CD4-positive, alpha-beta T cell treated with Interleukin-10 for 1 hour (primary cell): ENCODE results near the gene ABCA8.

Experiments used
- DNase-seq: peaks from one replicate; pipeline ENCODE4 v3.0.0-alpha.2; 2020

The ABCA8 gene

DNA sequence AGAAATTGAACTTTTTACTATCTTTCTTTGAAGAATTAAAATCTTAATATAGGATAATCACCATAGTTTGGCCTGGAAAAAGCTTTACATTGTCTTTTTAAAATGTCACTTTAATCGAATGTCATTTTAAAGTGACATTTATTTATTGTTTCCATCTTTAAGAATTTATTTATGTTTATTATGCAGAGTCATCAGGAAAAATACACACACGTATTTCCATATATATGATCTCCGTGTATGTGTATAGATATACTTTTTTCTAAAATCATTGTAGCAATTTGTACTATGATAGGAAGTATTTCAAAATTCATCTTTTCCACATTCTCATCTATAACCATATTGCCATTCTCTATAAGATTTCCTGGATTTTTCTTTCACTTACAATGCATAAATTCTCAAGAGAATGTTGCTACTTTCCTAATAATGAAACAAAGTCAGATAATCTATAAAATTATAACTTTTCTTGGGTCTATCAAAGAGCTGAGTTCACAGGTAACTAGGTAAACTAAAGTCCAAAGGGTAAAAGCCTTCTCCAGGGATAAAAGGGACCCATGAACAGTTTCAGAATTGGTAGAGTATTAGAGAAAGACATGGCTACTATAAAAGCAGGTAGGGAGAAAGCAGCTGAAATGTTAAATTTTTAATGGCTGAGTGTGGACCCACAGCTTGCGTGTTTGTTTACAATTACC is 11.9 kb downstream of the ABCA8 start:
- DNase-seq = no peak

GRCh38 chr17:68942389-68942788 is 12.8 kb downstream of the ABCA8 start:
- no peak for DNase-seq

GRCh38 chr17:68941761-68942160 is 13.4 kb downstream of the ABCA8 start:
- no peak for DNase-seq

DNA sequence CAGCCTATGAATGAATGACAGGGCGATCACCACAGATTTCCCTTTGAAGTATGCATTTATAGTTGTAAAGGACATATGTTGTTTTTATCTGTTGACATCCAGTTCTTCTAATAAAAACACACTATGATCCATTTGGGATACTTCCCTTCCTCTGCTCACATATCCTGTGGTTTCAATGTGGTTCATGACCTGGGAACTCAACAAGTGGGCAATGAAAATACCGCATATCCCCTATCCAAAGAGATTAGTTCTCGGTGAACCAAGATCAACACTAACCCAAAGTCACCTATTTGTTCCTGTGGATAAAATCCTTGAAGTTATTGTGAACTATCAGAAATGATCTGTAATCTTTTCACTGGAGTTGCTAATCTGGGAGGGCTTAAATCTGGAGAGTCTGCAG is 16.0 kb downstream of the ABCA8 start:
- DNase-seq = no peak

GRCh38 chr17:68937890-68938514 is 17.2 kb downstream of the ABCA8 start:
- no peak for DNase-seq

DNA sequence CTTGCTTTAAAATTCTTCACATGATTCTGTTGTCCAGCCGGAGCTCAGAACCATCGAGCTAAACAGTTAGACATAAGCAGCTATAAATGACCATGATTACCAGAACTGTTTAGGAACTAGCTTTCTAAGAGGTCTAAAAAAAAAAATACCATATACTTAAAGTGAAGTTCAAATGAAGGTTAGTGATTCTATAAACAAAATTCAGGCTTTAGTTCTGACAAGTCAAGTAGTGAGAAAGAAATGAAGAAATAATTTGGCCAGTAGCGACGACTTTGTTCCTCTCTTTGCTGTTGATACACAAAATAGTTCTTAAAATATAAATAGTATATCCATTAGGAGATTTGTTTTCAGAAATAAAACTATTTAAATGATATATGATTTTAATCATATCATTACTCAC is 27.7 kb downstream of the ABCA8 start:
- DNase-seq = no peak

DNA sequence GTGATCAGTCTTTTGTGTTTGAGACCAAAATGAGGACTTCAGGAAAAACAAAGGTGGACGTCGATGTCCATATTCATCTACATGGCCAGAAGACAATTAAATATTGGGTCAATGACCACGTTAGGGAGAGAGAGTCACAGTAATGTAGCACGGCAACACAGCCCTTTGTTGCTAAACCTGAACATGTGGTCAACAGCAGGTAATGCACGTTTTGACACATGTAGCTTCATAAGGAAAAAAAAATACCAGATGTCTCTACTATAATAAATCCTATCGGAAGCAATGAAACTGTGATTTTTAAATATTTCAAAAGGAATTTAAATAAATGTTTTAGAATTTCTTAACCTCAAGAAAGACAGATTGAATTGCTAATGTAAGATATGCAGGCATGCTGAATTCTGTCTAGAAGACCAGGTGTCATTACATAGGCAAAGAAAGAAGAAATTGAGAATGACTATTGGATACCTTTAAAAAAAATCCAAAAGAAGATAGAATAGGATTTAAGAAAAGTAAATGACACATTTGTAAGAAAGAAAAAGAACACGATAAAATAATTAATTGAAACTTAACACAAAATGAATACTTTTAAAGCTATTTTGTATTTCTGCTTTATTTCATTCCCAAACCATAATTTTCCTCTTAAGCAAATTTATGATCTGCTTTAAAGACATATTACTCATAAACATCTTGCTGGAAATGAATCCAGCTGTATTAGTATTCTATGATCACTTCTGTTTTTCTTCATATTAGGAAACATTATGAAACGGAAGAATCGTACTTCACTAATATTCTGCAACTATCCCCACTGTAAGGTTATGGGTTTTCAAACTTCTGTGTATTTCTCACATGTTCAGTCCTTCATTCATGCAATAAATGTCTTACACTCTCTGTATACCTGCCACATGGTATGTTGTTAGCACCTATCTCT is 30.1 kb downstream of the ABCA8 start:
- no peak for DNase-seq

DNA sequence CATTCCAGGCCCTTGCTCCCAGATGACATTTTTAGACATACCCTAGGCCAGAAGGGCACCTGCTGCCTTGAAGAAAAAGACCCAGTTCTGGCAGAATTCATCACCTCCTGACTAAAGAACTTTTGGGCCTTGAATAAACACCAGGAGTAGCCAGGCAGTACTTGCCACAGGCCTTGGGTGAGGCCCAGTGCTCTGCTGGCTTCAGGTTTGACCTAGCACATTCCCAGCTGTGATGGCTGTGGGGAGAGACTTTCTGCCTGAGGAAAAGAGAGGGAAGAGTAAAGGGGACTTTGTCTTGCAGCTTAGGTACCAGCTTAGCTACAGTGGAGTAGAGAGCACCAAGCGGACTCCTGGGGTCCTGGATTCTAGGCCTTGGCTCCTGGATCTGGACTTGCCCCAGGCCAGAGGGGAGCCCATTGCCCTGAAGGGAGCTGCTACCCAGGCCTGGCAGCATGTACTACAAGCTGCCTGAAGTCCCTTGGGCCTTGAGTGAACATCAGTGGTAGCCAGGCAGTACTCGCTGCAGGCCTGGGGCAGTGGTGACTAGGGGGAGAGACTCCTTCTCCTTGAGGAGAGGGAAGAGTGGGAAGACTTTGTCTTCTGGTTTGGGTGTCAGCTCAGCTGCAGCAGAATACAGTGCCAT is 44.3 kb downstream of the ABCA8 start:
- DNase-seq = no peak

- DNase-seq = no peak
Observed at GRCh38 chr17:68910251-68910705, 44.9 kb downstream of the ABCA8 start.

- no peak for DNase-seq
Observed at GRCh38 chr17:68909066-68909465, 46.1 kb downstream of the ABCA8 start.

DNA sequence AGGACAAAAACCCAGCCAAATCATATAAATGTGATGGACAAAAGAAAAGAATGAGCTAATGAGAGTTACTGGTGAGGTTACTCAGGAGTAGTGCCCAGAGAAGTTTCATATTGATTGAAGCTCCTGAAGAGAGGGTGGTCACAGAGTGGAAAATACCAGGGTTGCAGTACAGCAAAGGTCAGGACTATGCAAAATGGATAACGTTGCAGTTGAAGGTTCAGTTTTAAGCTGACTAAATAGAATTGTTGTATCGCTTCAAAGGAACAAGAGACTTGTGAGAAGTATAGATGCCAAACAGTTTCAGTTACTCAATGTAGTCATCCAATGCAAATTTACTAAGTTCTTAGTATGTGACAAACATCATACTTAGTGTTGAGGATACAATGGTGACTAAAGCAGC is 47.1 kb downstream of the ABCA8 start:
- no peak for DNase-seq

DNA sequence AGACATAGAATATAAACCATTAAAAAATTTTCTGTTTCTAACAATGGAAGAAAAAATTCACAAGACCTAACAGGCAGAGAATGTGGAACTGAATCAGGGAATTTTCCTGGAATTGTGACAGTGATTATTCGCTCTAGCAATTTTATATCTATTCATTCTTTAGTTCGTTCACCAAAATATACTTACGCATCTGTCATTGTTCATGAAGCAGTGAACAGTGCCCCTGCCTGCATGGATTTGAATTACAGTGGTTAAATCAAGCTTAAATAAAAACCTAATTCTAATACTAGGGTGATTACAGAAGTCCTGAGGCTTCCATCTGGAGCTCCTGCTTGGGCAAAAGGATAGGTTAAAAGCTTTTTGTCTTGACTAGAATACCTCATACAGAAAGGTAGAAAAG is 48.6 kb downstream of the ABCA8 start:
- no peak for DNase-seq

DNA sequence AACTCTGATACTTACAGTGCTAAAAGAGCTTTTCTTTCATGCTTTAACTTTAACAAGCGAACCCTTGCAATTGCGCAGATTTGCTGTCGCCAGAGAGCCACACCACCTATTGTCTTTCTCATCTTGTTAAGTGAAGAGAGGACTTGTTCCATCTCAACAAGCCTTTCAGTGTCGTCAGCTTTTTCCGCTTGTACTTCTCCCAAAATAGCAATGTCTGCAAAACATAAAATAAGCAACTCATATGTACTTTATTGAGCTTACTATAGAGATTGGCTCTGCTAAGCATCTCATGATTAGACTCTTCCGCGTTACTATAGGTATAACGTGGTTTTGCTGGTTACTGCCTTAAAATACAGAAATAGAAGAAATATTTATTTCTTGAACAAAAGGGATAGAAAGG is 51.9 kb downstream of the ABCA8 start:
- DNase-seq = no peak

GRCh38 chr17:68897557-68897956 is 57.6 kb downstream of the ABCA8 start:
- no peak for DNase-seq

DNA sequence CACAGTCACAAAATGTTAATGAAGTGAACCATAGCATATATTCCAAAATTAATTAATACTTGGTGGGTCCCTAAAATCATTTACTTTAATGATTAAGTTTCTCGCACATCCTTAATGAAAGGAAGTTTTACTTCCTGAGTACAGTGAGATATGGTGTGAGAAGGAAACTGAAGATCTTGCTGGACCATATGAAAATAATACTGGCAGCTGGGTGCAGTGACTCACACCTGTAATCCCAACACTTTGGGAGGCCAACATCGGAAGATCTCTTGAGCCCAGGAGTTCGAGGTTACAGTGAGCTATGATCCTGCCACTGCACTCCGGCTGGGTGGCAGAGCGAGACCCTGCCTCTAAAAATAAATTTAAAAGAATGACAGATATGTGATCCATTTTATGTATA is 62.5 kb downstream of the ABCA8 start:
- no peak for DNase-seq

DNA sequence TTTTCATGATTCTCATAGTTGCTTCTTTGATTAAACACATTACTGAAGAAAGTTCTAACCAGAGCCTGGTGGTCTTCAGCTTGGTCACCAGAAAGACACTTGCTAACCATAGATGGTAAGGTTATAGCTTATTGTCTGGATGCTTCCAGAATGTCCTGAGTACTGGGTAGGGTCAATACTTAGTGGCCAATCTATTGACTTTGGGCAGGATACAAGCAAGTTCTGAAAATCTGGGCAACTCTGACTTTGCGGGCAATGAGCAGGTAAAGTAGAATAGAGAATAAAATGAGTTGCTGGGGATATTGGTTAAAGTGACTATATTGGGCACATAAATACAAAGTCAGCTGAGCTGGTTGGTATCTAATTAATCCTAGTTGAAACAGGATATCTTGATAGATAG is 63.0 kb downstream of the ABCA8 start:
- DNase-seq = no peak

DNA sequence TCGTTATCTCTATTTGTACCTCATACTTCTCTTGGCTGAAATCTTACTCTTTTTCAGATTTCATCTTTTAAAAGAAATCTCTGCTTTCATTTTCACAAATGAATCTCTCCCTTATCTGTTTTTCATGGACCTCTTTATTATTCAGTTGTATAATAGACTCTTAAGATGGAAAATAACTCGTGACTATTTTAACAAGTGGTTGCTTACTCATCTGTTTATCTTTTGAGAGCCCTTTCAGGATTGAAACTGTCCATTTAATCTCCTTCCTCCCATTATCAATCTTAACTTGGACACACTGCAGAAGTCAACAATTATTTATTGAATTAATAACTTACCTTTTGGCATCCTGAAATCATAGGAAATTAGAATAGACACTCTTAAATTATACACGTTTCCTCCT is 68.8 kb downstream of the ABCA8 start:
- DNase-seq = no peak

DNA sequence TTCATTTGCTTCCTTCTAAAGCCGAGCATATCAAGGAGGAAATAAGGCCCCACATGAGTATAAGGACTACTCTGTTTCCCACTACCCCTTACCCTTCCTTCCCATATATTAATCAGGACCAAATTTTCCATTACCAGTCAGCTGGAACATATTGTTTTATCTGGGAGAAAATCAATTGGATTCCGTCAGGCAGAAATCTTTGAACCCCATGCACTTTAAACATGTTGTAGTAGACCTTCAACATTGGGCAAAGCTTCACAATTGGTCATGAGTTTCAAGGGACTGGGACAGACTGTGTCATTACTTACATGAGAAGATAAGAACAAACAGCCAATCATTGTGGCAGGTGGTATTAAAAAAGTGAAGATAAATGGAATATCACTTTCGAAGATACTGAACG is 70.3 kb downstream of the ABCA8 start:
- DNase-seq = no peak

GRCh38 chr17:68878226-68878885 is 76.8 kb downstream of the ABCA8 start:
- no peak for DNase-seq

GRCh38 chr17:68871447-68871846 is 83.7 kb downstream of the ABCA8 start:
- no peak for DNase-seq

- DNase-seq = no peak
Observed at GRCh38 chr17:68870976-68871375, 84.2 kb downstream of the ABCA8 start.

DNA sequence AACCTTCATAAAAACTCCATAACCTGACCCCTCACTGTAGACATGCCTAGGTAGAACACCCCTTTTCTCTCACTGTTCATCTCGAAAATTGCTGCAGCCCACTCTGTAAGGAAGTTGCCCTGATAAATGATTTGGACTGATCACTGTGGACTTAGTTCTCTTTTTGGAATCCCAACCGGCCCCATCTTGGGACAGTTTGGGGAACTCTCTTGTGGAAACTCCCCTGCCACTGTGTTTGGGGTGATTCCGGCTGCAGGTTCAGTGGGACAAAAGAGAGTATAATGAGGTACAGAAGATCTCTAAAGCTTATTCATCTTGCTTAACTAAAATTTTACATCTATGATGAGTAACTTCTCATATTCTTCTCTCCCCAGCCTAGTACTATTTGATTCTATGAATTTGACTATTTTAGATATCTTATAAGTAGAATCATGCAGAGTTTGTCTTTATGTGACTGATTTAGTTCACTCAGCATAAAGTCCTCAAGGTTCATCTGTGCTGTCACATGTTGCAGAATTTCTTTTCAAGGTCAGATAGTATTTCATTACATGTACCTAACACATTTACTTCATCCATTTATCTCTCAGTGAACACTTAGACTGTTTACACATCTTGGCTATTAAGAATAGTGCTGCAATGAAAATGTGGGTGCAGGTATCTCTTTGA is 84.9 kb downstream of the ABCA8 start:
- DNase-seq = no peak
